C1 segment of cervical spinal cord (tissue), 14 donors: ENCODE data around the gene PTPRQ.

Source experiments
- DNase-seq, 14 donors: peaks; one replicate each; lab custom pipeline; 2025; lab: John Stamatoyannopoulos, UW

Gene PTPRQ

DNA sequence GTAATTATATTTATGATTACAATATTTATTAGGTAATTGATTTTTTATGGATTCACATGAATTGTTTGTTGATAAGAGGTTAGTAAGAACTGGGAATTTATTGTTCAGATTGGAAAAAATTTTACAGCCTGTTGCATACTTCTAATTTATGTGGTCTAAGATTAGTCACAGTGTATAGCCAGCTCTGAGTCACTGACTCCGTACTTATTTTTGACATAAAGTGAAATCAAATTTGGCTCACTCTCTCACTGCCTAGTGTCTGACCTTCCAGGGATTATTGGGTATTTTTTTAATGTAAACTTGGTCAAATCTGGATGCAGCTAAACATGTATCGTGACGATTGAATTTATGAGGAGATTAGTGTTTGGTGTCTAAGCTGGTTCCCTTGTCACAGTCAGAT lies 109.3 kb downstream of the PTPRQ start:
- DNase-seq: no peak

DNA sequence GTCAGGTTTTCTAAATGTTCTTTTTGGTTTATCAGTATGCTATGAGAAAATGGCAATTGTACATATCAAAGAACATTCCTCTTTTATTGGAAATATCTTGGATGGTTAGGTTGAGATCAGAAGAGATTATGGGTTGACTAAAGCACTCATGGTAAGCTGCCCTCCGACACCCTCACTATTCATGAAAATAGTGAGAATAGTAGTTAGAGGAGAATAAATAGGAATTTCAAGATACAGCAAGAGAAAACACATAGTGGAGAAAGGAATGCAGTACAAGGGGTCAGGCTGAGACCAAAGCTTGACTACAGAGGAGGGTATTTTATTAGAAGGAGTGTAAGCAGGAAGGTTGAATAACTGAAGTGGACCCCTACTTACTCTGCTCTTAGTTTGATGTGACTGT lies 112.5 kb downstream of the PTPRQ start:
- DNase-seq: no peak

DNA sequence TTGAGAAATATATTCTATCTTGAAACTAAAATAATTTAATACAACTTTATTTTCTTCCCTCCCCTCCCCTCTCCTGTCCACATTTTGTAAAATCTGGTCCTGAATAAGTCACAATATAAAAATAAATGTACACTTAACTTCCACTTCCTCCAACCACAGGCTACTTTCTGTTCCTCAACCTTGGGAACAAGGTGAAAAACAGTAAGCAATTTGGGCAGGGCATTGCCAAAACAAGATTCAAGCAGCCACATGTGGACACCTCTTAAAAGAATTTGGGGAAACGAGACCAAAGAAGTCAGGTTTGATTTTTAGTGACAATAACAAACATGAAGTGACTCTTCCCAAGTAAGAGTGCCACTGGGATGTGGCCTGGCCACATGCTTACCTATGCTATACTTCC lies 115.7 kb downstream of the PTPRQ start:
- no peak for DNase-seq

DNA sequence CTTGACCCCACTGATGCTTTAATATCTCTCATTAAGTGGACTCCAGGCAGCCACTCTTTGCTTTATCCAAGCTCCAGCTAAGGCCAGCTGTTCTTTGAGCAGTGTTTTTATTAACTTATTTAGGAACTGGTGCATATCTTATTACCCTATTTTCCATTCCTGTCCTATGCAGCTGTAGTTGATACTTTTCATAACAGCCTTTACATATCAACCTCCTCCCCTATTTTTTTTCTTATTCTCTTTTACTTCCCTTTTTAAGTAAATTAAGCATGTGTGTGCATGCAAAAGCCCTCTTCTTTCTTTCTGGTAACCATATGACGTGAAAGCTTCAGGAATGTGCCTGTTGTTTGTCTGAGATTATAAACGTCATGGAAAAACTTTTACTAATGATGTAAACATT lies 121.2 kb downstream of the PTPRQ start:
- no peak for DNase-seq

DNA sequence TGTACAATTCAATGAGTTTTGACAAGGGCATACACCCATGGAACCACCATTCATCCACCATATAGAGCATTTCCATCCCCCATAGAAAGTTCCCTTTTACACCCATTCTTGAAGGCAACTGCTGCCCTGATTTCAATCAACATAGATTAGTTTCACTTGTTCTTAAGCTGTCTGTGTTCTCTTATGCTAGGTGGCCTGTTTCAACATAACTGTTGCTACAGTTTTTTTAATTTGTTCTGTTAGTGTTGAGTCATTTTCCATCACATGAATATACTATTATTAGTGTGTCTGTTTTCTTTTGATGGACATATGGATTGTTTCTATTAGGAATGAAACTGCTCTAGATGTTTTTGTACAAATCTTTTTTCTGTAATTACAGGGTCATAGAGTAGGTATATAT lies 123.4 kb downstream of the PTPRQ start:
- DNase-seq: no peak

DNA sequence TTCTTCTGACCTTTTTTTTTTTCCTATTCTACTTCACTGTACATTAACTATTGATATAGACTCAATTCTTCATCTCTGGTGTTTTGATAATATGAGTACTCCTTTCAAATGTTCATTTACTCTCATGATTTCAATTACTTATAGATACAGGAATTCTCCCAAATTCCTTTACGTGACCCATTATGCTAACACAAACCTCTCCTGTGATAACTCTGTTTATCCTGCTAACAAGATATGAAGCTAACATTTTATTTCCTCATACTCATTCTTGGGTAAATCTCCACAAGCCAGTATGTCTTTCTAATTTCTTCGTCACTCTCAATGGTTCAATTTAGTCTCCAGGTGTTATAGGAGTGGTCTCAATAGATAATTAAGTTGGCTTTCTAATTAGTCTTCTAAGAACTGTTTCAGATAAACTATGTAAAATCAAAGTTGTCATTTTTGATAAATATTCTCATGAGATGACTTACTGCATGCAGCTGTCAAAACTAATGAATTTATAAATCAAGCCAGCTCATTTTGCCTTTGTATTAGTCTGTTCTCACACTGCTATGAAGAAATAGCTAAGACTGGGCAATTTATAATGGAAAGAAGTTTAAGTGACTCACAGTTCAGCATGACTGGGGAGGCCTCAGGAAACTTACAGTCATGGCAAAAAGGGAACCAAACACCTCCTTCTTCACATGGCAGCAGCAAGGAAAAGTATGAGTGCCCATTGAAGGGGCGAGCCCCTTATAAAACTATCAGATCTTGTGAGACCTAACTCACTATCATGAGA lies 132.8 kb downstream of the PTPRQ start:
- DNase-seq: no peak

DNA sequence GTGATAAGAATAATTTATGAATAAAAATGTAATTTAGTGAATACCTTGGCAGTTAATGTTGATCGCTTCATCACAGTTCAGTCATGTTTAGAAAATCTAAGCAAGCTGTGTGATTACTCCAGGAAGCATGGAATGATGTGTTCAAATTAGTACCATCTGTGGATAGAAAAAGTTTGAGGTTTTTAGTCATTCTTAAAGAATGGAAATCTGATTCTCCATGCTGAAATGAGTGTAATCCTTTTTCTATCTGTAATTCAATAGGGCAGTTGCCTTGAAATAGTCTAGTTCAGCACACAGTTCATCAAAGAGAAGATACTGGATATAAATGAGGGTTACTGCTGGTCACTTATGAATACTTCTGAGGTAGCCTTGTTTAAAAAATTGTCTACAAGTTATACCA lies 136.2 kb downstream of the PTPRQ start:
- DNase-seq: no peak

DNA sequence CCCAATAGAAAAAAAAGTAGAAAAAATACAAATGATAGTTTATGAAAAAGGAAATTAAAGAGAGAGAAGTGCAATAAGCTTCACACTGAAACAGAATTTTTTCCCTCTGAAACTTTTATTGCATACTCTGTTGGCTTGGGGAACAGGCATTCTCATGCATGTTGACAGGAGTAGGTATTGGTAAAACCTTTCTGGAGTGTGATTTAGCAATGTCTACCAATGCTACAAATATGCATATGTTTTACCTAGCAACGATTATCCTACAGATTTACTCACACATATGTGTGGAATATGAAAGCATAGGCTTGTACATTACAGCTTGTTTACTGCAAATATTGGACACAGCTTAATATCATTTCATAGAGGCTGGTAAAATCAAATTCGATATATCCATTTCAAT lies 137.7 kb downstream of the PTPRQ start:
- DNase-seq: no peak

DNA sequence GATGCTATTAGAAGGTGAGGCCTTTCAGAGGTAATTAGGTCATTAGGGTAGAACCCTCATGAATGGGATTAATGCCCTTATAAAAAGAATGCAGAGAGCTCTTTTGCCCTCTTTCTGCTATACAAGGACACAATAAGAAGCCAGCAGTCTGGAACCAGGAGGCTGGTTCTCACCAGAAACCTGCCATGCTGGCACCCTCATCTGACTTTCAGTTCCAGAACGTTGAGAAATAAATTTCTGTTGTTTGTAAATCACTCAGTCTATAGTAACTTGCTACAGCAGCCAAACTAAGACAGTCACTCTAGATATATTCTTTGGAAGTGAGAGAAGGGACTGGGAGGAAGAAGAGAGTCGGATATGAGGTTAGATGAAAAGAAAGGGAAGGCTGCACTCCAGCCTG lies 138.4 kb downstream of the PTPRQ start:
- DNase-seq: no peak

DNA sequence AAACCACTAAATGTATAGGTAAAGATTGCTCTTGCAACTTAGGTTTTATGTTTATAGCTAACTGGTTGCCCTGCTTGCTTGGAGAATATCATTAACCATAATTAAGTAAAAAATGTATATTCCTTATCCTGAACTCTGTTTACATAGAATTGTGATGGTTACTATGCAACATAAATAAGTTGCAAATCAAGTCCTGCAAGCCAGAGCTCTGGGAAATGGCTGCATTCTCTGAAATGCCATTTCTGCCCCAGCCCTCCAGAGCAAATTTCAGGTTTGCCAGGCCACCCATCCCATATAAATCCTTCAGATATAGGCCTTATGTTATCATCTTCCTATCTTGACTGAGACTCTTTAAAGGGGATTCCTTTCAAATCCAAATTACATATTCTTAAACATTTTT lies 145.0 kb downstream of the PTPRQ start:
- DNase-seq: no peak

DNA sequence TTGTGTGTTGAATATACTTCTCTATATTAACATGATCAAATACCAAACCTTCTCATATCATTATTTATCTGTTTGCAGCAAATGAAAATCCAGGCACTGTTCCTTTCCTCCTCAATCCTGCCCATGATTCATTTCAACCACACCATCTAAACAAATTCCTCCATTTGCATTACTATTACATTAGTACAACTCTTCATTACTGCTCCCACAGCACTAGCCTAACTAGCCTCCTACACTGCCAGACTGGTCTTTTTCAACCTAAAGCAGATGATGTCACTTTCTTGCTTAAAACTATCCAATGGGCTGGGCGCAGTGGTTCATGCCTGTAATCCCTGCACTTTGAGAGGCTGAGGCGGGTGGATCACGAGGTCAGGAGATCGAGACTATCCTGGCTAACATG lies 146.1 kb downstream of the PTPRQ start:
- DNase-seq: no peak

DNA sequence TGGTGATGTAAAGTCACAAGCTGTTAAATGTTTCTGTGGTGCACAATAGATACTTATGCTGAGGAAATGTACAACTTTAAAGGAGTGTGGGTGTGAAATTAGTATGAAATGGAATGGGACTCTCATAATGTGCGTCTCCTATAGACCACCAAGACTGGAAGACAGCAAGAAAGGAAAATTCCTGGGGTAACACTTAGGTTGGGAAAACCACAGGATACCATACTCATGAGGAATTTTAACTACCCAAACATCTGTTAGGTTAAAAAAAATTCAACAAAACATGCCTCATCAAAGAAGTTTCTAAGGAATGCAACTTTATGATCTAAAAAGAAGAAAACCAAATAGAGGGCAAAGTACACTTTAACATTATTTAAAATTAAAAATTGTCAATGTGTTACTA lies 149.7 kb downstream of the PTPRQ start:
- no peak for DNase-seq

DNA sequence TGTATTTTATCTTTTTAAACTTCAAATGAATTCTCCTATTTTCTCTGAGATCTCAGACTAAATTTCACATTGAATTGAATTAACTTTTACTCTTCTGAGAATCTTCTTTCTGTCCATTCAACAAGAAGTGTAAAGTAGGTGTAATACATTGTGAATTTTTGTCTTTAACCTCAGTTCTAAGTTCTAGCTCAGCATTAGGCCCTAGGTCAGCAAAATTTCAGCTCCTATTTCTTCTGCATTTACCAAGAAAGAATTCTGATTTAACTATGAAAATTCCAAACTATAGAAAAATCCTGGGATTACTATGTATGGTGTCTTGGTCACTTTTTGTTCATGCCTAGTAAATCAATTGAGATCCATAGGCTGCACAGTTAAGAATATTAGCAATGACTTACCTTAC lies 152.5 kb downstream of the PTPRQ start:
- no peak for DNase-seq

DNA sequence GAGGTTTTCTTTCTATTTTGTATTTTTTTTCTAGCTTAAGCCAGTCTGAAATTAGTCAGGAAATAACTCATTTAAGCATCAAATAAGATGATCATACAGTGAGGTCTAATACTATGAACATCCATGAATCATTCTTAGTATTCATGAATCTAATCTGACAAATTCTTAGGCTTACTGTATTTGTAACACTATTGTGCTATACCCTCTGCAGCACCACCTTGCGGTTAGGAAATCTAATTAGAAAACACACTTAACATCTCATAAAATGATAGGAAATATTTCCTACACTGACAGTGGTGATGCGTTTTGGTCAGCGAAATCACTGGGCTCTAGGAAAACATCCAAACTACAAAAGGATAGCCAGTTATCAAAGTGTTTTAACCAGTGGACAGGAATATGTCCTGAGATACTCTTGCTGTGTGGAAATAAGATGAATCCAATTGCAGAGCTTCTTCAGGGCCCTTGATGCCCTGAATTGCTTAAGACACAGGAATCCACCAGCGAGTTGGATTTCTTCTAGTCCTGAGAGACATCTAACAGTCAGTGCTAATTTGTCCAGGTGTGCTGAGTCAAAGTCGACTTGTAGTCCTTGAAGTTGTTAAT lies 154.1 kb downstream of the PTPRQ start:
- DNase-seq: no peak

DNA sequence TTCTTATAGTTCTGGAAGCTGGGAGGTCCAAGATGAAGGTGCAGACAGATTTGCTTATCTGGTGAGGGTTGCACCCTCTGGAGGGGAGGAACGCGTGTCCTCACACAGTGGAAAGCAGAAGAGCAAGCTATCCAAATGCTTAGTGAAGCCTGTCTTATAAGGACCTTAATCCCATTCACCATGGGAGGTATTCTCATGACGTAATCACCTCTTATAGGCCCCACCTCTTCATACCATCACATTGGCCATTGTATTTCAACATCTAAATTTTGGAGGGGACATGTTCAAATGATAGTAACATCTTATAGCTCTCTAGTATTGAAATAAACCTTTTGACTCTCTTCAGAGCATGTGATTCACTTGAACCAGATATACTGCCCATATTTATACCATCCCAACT lies 158.4 kb downstream of the PTPRQ start:
- DNase-seq: no peak

DNA sequence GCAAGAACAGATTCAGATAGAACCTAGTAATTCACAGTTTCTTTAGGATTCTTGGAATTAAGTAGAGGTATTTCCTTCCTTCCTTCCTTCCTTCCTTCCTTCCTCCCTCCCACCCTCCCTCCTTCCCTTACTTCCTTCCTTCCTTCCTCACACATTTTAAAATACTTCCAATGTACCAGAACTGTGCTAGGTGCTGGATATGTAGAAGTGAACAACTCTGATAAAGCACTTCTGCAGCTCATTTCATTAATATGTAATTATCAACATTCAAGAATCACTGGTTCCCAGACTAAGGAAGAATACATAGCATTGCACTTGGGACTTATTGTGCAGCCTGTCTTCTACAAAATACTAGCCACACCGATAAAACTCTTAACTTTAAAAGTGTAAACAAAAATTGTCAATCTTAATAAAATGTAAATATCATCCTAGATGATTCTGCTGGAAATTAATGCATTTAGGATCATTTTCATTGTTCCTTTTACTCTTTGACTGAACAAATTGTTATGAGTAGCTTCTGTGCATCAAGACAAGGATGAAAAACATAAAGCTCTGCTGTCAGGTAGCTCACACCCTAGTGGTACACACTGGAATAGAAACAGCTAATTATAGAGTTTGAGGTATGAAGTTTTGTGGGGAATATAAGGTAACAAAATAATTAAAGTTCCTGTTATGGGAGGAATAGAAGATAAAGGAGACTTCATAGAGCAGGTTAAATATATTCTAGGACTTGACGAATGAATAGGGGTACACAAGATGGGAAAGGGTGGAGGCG lies 163.5 kb downstream of the PTPRQ start:
- no peak for DNase-seq

DNA sequence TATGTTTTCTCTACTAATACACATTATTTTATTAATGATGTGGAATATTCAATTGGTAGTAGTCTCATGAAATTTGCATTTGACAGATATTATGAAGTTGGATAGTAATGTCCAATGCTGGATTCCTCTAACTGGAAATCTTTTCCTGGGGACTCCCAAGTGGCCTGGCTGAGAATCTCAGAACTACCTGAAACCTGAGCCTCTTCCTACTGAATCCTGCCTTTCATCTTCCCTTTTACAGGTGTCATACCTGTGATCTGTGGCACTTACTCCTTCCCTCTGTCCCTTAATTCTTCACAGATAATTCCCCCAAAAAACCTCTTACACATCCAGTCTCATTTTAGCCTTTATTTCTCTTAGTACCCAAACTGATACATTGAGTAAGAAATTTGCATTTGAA lies 173.7 kb downstream of the PTPRQ start:
- no peak for DNase-seq

DNA sequence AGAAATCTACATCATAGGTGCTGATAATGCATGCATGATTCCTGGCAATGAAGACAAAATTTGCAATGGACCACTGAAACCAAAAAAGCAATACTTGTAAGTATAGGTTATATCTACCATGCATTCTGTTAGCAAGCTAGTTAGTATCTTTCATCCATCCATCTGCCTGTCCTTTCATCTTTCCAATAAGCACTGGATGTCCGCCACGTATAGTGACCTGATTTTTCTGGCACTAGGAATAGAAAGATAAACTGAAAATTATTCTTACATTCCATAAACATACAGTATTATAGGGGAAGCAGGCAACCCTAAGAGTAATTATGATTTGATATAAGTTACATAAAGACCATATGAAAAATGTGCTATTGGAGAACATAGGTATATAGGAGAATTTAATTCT lies 176.2 kb downstream of the PTPRQ start:
- peak in 1 of 14 donors; percentile 16 for DNase-seq

DNA sequence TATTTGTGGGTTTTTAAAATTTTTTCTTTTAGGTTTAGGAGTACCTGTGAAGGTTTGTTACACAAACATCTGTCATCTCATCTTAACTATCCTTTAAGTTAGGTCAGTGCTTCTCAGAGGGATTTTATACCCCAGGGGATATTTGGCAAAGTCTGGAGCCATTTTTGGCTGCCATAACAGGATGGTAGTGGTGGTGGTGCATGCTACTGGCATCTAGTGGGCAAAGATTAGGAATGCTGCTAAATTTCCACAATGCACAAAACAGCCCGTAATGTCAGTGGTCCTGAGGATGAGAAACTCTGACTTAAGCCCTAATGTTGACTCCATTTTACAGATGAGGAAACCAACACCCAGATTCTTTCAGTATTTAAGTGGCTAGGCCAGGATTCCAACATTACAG lies 178.2 kb downstream of the PTPRQ start:
- no peak for DNase-seq

DNA sequence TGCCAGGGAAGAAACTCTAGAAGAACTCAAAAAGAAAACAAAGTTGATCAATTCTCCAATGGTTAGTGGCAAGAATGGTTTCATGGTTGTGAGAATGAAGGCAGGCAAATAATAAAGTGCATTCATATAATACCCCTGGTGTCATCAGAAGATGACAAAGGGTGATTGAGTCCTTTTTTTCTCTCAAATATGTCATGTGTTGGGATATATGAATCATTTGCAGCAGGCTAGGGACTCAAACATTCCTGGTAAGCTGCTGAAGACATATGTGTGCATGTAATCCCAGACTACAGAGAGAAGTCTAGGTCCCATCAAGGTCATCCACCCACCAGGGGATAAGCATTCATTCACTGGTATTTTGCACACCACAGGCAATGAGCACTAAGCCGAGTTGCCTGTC lies 181.0 kb downstream of the PTPRQ start:
- DNase-seq: no peak

DNA sequence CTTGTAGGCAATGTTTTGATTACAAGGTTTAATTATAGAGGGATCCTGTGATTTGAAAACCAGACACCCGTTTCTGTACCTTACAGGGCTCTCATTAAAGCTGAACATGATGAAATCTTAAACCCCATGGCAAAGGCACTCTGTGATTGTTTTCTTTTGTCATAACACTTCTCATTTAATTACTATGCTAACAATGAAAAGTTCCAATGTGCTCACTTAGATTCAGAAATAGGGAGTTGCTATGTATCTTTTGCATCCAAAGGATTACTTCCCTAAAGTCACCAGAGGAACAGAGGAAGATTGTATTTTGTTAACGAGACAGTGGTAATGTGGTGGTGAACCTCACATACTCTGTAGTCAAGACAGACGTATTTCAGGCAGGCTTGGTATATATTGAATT lies 181.9 kb downstream of the PTPRQ start:
- no peak for DNase-seq

DNA sequence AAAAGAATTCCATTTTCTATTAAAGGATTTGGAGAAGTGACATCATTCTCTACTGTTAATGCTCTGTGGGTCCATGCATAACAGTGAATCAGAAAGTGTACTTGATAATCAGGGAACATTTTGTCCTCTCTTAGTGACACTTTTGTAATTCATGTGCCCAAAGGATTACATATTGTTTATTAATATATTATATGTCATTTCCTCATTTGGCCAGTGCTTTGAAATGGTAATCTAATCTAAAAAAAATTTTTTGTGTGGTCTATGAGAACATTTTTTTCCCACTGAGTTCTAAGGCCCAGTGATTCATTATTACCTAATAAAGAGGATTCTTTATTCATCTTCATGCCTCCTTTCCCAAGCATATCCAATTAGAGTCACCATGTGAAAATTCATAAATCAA lies 183.7 kb downstream of the PTPRQ start:
- no peak for DNase-seq

DNA sequence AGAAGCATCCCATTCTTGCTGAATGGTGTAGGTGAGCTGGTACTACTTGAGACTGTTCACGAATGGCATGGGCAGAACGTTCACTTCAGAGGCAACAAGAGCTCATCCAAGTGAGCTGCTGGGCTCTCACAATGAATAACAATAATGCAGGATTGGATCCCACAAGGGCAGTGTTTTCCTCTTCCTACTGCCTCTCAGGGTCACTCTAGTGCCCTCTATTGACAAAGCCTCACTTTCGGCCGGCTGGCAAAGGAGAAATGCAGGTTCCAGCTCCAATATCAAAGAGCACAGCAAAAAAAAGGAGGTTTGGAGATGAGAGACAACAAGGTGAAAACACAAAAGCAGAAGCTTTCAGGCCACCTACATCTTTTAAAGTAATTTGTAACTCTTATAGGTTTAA lies 188.8 kb downstream of the PTPRQ start:
- peak in 1 of 14 donors; percentile 3 for DNase-seq
